ENCODE results near the gene C11orf54. TPM values are rescaled to one million over a fixed set of nuclear protein-coding genes. Genes with fewer than 3 reads are reported as not detected.

The C11orf54 gene
- total and polyA plus RNA-seq, 2 donors (not counting 1 experiment from before 2014, with no cell fraction given) = 22.1 to 29.0 TPM

DNA sequence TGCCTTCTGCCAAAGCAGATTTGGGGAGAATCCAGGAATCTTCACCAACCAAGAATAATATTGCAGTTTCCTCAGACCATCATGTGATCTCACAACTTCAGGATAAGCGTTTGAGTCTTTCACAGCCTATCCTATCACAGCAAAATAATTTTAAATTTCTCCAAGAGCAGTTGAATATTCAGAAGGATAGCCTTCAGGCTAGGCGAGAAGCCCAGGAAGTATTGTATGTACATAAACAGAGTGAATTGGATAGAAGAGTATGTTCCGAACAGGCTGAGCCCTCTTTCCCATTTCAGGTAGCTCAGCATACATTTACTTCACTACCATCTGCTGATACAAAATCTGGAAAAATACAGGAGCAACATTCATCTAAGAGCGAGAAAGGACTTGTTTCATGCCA is 43.9 kb upstream of the C11orf54 start:
- no peak overlapping the region for H3K27ac ChIP-seq (ENCODE audit: insufficient read depth, low read length)
- H3K36me3 ChIP-seq (ENCODE audit: control insufficient read depth, insufficient read depth, low read length) = peaks cover 6% of the 10 kb centered on the region
- no peak for TF ChIP-seq CTCF (conservative IDR thresholded peaks at IDR 0.05 in 1 of 2, IDR thresholded peaks at IDR 0.05 in 1 of 2; ENCODE audit: low read depth in 1 of 2, low read length in 2 of 2)
- no peak for TF ChIP-seq EZH2 (IDR thresholded peaks at IDR 0.05; ENCODE audit: low read length, missing control alignments)
- no peak for DNase-seq (ENCODE audit: low read depth in 2 of 2)
- no peaks in the 10 kb centered on the region for H4K20me1 ChIP-seq (ENCODE audit: control insufficient read depth, extremely low read depth, insufficient read depth, low read length)
- no peak overlapping the region for H3K4me2 ChIP-seq (ENCODE audit: extremely low read depth, insufficient read depth, low read length)
- H3K79me2 ChIP-seq (ENCODE audit: control insufficient read depth, insufficient read depth, low read length) = no peaks in the 10 kb centered on the region
- no peaks in the 10 kb centered on the region for H3K9me3 ChIP-seq (ENCODE audit: control insufficient read depth, insufficient read depth, low read depth, low read length)
- H3K9ac ChIP-seq (ENCODE audit: insufficient read depth, low read length) = no peak overlapping the region
- no peaks in the 10 kb centered on the region for H3K27me3 ChIP-seq (ENCODE audit: control insufficient read depth, insufficient read depth, low read length)
- no peaks in the 10 kb centered on the region for H3K4me1 ChIP-seq (ENCODE audit: control insufficient read depth, extremely low read depth, insufficient read depth, low read length)
- no peak overlapping the region for H3K4me3 ChIP-seq (replicated peaks in 1 of 4; ENCODE audit: control extremely low read depth in 1 of 4, insufficient read depth in 1 of 4, low read depth in 3 of 4, low read length in 4 of 4)
- no peak overlapping the region for H2AFZ ChIP-seq (ENCODE audit: low read length)

DNA sequence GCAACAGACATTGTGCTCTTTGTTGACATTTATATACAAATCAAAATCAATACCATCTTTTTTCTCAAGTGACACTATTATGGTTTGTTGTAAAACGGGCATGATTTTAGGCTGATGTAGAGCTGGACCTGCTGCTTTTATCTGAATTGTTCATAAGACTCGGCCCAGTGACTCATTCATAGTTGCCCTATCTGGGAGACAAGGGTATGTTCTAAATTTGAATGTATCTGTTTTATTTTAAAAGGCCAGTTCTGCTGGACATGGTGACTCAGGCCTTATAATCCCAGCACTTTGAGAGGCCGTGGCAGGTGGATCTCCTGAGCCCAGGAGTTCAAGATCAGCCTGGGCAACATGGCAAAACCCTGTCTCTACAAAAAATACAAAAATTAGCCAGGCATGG is 40.6 kb upstream of the C11orf54 start:
- Histone ChIP-seq H2AFZ (ENCODE audit: low read length) (no peak overlapping the region), H3K4me1 (ENCODE audit: control insufficient read depth, extremely low read depth, insufficient read depth, low read length) (no peaks in the 10 kb centered on the region), H3K36me3 (ENCODE audit: control insufficient read depth, insufficient read depth, low read length) (peaks cover 6% of the 10 kb centered on the region), H3K9ac (ENCODE audit: insufficient read depth, low read length) (no peak overlapping the region), H3K27me3 (ENCODE audit: control insufficient read depth, insufficient read depth, low read length) (no peaks in the 10 kb centered on the region), H4K20me1 (ENCODE audit: control insufficient read depth, extremely low read depth, insufficient read depth, low read length) (no peaks in the 10 kb centered on the region), H3K9me3 (ENCODE audit: control insufficient read depth, insufficient read depth, low read depth, low read length) (no peaks in the 10 kb centered on the region), H3K4me3 (replicated peaks in 1 of 4; ENCODE audit: control extremely low read depth in 1 of 4, insufficient read depth in 1 of 4, low read depth in 3 of 4, low read length in 4 of 4) (no peak overlapping the region), H3K27ac (ENCODE audit: insufficient read depth, low read length) (no peak overlapping the region), H3K79me2 (ENCODE audit: control insufficient read depth, insufficient read depth, low read length) (no peaks in the 10 kb centered on the region), H3K4me2 (ENCODE audit: extremely low read depth, insufficient read depth, low read length) (no peak overlapping the region)
- TF ChIP-seq EZH2 (IDR thresholded peaks at IDR 0.05; ENCODE audit: low read length, missing control alignments) = no peak
- no peak for TF ChIP-seq CTCF (conservative IDR thresholded peaks at IDR 0.05 in 1 of 2, IDR thresholded peaks at IDR 0.05 in 1 of 2; ENCODE audit: low read depth in 1 of 2, low read length in 2 of 2)
- DNase-seq (ENCODE audit: low read depth in 2 of 2) = peak; percentile 2 to 63

- Histone ChIP-seq H2AFZ (ENCODE audit: low read length) (no peak overlapping the region), H3K9me3 (ENCODE audit: control insufficient read depth, insufficient read depth, low read depth, low read length) (no peaks in the 10 kb centered on the region), H3K4me1 (ENCODE audit: control insufficient read depth, extremely low read depth, insufficient read depth, low read length) (no peaks in the 10 kb centered on the region), H3K9ac (ENCODE audit: insufficient read depth, low read length) (no peak overlapping the region), H3K27ac (ENCODE audit: insufficient read depth, low read length) (no peak overlapping the region), H3K4me2 (ENCODE audit: extremely low read depth, insufficient read depth, low read length) (no peak overlapping the region), H3K79me2 (ENCODE audit: control insufficient read depth, insufficient read depth, low read length) (no peaks in the 10 kb centered on the region), H4K20me1 (ENCODE audit: control insufficient read depth, extremely low read depth, insufficient read depth, low read length) (no peaks in the 10 kb centered on the region), H3K4me3 (replicated peaks in 1 of 4; ENCODE audit: control extremely low read depth in 1 of 4, insufficient read depth in 1 of 4, low read depth in 3 of 4, low read length in 4 of 4) (no peak overlapping the region), H3K36me3 (ENCODE audit: control insufficient read depth, insufficient read depth, low read length) (peaks cover 3% of the 10 kb centered on the region), H3K27me3 (ENCODE audit: control insufficient read depth, insufficient read depth, low read length) (no peaks in the 10 kb centered on the region)
- no peak for TF ChIP-seq EZH2 (IDR thresholded peaks at IDR 0.05; ENCODE audit: low read length, missing control alignments)
- TF ChIP-seq CTCF (conservative IDR thresholded peaks at IDR 0.05 in 1 of 2, IDR thresholded peaks at IDR 0.05 in 1 of 2; ENCODE audit: low read depth in 1 of 2, low read length in 2 of 2) = no peak
- no peak for DNase-seq (ENCODE audit: low read depth in 2 of 2)
These were observed 37.2 kb upstream of the C11orf54 start for GRCh38 chr11:93704237-93704636.
